ENCODE measurements around the gene FER.

FER gene

DNA sequence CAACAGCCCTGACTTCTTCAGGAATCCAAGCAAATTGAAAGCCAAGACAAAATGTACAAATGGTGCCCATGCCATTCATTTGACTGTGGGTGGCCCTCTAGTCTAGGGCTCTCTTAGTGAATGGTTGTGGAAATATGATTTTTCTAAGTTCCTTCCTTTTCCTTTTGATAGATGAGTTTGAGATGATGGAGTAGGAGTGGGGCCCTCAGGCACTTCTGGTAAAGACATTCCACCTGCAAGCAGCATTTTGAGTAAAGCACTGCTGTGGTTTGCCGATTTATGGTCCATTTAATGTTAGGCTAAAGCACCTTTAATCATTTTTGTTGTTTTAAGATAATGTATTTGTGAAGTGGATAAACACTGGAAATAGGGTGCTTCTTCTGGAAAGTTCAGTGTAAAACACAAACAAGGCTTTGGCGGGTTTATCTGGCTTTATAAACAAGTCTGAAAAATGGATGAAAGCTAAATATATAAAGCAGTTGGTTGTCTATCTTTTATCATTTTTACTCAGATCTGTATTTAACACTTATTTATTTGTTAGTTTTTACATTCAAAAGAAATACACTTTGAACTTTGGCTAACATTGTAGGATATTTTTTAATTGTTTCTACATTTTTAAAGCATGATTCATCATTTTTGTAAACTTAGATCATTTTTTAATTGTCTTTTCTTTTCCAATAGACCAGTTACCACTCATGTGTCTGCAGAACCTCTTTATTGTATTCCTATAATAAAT lies 448.6 kb downstream of the FER start:
- DNase-seq, result no peak

DNA sequence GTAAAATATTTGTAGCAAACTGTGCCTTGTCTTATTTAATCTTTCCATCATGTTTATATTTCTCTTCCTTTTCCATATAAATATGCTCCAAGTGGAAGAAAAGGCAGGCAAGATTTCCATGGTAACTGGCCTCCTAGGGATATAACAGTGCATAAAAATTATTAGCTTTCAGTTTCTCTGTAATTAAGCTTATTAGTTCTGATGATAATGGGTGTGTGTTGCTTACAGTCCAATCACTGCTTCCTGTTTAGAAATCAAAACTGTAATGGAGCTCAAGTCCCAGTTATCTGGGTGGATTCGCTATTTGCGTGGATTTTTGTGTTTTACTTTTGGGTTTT lies 449.1 kb downstream of the FER start:
- DNase-seq, result no peak

DNA sequence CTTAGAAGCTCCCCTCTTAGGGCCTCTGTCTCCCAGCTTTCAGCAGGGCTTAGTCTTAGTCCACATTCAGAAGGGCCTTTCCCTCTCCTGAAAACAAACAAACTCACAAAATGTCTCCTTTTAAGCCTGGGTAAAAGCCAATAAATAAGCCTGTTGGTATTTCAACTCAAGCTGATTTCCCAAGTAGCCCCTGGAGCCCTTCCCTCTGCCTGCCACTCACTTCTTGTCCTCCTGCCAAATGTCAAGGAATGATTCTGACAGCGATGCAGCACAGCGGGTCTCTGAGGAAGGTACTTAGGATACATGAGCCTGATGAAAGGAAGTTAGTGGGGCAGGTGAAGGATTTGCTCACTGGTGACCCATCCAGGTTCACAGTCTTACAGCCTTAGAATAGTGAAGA lies 451.6 kb downstream of the FER start:
- DNase-seq, result no peak

DNA sequence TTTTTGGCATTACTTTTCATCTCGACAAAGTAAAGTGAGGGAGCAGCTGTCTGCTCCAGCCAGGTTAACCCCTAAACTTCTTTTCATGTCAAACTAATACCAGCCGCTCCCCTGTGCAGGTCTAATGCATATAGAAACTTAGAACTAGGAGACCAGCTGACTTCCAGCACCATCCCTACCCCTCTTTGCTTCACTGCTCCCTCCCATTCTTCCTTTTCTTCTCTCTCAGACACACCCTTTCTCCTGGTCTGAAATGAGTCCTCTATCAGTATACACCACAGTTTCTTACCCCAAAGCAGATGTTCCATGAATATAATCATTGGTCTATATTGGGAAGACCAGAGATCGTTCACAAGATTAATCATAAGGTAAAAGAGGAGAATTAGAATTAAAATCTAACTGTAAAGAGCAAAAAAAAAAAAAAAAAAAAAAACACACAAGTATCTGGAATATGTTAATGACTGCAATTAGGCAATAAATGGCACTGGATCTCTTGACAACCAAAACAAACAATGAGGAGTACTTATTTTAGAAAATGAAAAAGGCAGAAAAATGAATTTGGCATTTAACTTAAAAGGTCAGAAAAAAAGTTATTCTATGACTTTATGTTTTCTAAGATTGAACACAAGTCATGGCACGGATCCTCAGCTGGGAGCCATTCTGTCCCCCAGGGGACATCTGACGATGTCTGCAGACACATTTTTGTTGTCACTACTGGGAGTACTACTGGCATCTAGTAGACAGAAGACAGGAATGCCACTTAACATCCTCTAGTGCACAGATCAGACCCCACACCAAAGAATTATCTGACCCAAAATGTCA lies 452.3 kb downstream of the FER start:
- DNase-seq, result no peak

- no peak for DNase-seq
Observed at GRCh38 chr5:109215040-109215439, 467.3 kb downstream of the FER start.

GRCh38 chr5:109218818-109219217 lies 471.1 kb downstream of the FER start:
- no peak for DNase-seq

DNA sequence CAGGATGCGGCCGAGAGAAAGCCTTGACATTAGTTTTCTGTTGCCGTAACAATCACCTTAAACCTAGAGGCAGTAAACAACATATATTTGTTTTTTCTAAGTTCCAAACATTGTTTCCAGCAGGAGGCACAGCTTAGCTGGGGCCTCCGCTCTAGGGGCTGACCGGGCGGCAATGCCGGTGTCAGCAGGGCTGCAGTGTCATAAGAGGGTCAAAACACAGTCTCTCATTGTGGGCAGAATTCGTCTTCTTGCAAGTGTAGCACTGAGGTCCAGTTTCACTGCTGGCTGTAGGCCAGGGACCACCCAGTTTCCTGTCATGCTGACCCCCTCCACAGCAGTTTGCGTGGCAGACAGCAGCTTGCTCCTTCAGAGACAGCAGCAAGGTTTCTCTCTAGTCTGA lies 475.8 kb downstream of the FER start:
- no peak for DNase-seq

DNA sequence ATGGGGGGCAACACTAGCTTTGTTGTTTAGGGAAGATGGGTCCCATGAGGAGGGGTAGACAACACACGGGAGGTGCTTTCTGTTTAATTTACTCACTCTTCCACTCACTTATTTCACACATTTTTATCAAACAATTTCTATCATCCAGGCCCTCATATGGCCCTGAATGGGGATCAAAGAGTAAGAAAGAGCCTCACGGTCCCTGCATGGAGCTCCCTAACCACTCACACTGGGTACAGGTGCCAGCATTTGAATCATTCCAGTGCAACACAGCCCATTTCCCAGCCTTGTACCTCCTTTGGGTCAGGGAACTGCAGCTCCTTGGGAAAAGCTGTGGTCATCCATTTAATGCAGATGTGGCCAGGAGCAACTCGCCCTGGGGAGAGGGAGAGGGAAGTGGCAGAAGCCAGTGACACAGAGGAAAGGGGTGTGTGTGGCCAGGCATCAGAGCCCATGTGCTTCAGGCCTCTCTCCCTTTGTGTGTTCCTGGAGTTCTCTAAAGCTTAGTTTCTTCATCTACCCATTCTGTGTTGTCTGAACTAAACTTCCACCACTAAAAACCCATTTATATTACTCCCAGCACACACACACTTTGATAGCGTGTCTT lies 476.7 kb downstream of the FER start:
- DNase-seq, result no peak

- no peak for DNase-seq
Observed at GRCh38 chr5:109225716-109226625, 478.3 kb downstream of the FER start.

DNA sequence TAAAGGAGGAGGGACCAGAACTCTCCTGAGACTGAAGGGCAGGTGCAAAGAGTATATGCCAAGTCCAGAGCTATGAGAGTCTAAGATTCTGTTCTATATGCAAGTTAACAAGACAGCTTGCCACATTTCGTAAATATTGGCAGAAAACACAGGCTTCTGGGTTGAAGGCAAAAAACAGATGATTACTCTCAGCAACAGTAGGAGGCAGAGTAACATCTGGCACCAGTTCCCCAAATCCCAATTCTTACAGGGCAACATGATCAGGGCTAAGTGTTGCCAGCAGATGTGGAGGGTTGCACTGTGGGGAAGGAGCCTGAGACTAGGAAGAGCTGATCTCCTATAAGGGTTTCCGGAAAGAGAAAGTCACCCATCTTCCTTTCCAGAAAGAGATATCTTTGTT lies 482.7 kb downstream of the FER start:
- no peak for DNase-seq

GRCh38 chr5:109231331-109231730 lies 483.6 kb downstream of the FER start:
- no peak for DNase-seq

DNA sequence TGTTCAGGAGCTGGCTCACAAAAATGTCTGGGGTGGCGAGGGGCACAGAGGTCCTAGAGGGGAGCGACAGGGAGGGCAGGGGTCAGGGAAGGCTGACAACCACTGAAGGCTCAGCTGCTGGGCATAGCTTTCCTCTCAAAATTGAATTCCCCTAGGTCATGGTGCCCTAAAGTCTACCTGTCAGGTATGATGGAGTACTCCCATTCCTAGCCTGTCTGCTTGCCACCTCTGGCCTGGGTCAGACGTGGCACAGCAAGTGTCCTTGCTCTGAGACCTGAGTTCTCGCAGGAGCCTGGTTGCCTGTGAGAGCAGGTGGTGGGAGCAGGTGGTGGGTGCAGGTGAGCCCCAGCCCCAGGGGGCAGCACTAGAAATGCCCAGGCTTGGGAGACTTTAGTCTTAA lies 486.7 kb downstream of the FER start:
- DNase-seq, result no peak

- no peak for DNase-seq
Observed at GRCh38 chr5:109239456-109239855, 491.8 kb downstream of the FER start.

DNA sequence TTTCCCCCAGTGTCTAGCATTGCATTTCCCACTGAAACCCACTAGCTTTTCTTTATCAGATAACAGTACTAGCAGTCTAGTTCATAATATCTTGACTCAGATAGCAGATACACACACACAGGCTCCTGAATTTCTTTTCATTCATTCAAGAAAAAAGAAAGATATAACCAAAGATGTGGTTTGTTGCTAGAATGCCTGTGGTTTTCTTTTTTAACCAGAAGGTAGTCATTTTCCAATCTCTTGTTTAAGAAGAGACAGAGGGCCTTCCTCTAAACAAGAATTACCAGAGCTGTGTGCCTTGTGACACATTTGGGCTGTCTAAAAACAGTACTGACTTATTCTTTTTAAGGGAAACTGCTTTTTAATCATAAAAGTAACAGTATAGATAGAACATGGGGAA lies 494.8 kb downstream of the FER start:
- DNase-seq, result no peak

DNA sequence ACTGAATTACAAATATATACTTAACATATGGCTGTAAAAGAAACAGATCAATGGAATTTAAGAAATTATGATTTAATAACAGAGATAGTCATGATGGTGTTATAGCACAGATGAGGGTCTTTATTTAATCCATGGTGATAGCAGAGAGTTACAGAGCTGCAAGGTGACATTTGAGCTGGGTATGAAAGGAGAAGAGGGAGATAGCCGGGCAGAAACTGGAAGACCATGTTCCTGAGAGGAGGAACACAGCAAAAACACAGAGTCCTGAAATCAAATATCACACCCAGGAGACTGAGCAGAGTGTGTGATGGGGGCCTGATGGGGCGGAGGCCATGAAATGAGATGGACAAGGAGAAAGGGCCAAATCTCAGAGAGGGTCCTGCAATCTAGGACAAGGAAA lies 498.7 kb downstream of the FER start:
- no peak for DNase-seq

Measured in DMS 273 treated with DMSO at 0.1 percent for 48 hours (cell line).